Measurements from ENCODE around the gene PYCR2. TPM values are rescaled to one million over a fixed set of nuclear protein-coding genes. Genes with fewer than 3 reads are reported as not detected.
"Not testable (repeated sequence)": the region's sequence is repeated elsewhere in the genome, so short reads cannot be mapped to it uniquely, and the experiment has no call there.

Gene PYCR2
- total and polyA plus RNA-seq, 10 of the 15 experiments (the other 5 are each of a cell fraction or from before 2014, with no cell fraction given): 1.7 to 81.8 (median 54.9) TPM

- no peak for TF ChIP-seq SREBF1 (IDR thresholded peaks at IDR 0.05; ENCODE audit: low read length)
- TF ChIP-seq YBX1 (IDR thresholded peaks at IDR 0.05): no peak
- TF ChIP-seq POLR2AphosphoS5 (IDR thresholded peaks at IDR 0.05; ENCODE audit: low read length): no peak
- no peak for TF ChIP-seq RCOR1 (conservative IDR thresholded peaks at IDR 0.05; ENCODE audit: low read depth, low read length)
Observed at GRCh38 chr1:225937048-225937968, 13.3 kb upstream of the PYCR2 start (continued).

- intact Hi-C loops (cut with micrococcal nuclease; ENCODE audit: unreplicated experiment): no loop called here
- WGBS (ENCODE audit: insufficient coverage, insufficient replicate concordance, low lambda C conversion rate, missing lambda C conversion rate): 28% methylated on average over 3 of the region's 3 CpGs
- FAIRE-seq: no peak
- Histone ChIP-seq H3K79me2 (ENCODE audit: control insufficient read depth, insufficient read depth, low read length) (no peaks in the 10 kb centered on the region), H3K4me1 (ENCODE audit: control insufficient read depth, insufficient read depth, low read length) (peaks cover under 1% of the 10 kb centered on the region), H3K27ac (ENCODE audit: control insufficient read depth, insufficient read depth) (no peak overlapping the region), H3K4me2 (ENCODE audit: control insufficient read depth, insufficient read depth) (no peak overlapping the region), H2AFZ (ENCODE audit: control insufficient read depth, low read depth, low read length) (no peak overlapping the region), H3K9me3 (replicated peaks; ENCODE audit: control insufficient read depth, insufficient read depth, low read length) (no peaks in the 10 kb centered on the region), H3K9ac (ENCODE audit: control insufficient read depth, insufficient read depth, low read length) (no peak overlapping the region), H3K4me3 (no peak overlapping the region), H3K36me3 (ENCODE audit: control insufficient read depth in 2 of 2, insufficient read depth in 2 of 2, low read length in 1 of 2) (no peaks in the 10 kb centered on the region), H4K20me1 (ENCODE audit: control insufficient read depth, insufficient read depth) (no peaks in the 10 kb centered on the region), H3K27me3 (replicated peaks in 1 of 2; ENCODE audit: control insufficient read depth in 2 of 2, insufficient read depth in 2 of 2, low read length in 1 of 2) (no peaks in the 10 kb centered on the region)
- in situ Hi-C loops (cut with MboI): no loop called here
- TF ChIP-seq KLF5 (IDR thresholded peaks at IDR 0.05; ENCODE audit: partially characterized antibody) (no peak), MEF2B (IDR thresholded peaks at IDR 0.05; ENCODE audit: partially characterized antibody, poor library complexity, severe bottlenecking) (no peak), GATAD2B (conservative IDR thresholded peaks at IDR 0.05; ENCODE audit: low read depth) (no peak), HCFC1 (IDR thresholded peaks at IDR 0.05; ENCODE audit: low read length) (no peak), POLR2AphosphoS5 (IDR thresholded peaks at IDR 0.05; ENCODE audit: low read length) (no peak), BMI1 (IDR thresholded peaks at IDR 0.05; ENCODE audit: borderline replicate concordance) (no peak), DPF2 (IDR thresholded peaks at IDR 0.05) (no peak)
- no peak for DNase-seq (ENCODE audit: low read depth, low spot score)
- ChIA-PET SMC1A (ENCODE audit: uncharacterized antibody, unreplicated experiment) (interaction anchor here (1.2 kb wide), 1 partner anchor 9 kb away, joined by 3 read pairs; no protein-coding TSS in a partner anchor), POLR2A (no interaction called here), RAD21 (ENCODE audit: unreplicated experiment) (interaction anchor here (0.6 kb wide), 1 partner anchor 803 kb away, joined by 3 read pairs; no protein-coding TSS in a partner anchor), CTCF (interaction anchor here (1.9 kb wide), 1 partner anchor 26 kb away, joined by 8 read pairs; no protein-coding TSS in a partner anchor)
- ATAC-seq: no peak
- BruUV-seq (replicated peaks): no TSS peak
Observed at GRCh38 chr1:225936523-225936922, 12.5 kb upstream of the PYCR2 start.

GRCh38 chr1:225936086-225936485 is 12.0 kb upstream of the PYCR2 start:
- H3K27ac ChIP-seq (ENCODE audit: control insufficient read depth, insufficient read depth); H3K4me3 ChIP-seq; H3K4me1 ChIP-seq (ENCODE audit: control insufficient read depth, insufficient read depth, low read length); H3K79me2 ChIP-seq (ENCODE audit: control insufficient read depth, insufficient read depth, low read length); CTCF ChIA-PET; BruUV-seq (replicated peaks); H3K9ac ChIP-seq (ENCODE audit: control insufficient read depth, insufficient read depth, low read length); RAD21 ChIA-PET (ENCODE audit: unreplicated experiment); H4K20me1 ChIP-seq (ENCODE audit: control insufficient read depth, insufficient read depth); intact Hi-C loops (cut with micrococcal nuclease; ENCODE audit: unreplicated experiment); H3K27me3 ChIP-seq (replicated peaks in 1 of 2; ENCODE audit: control insufficient read depth in 2 of 2, insufficient read depth in 2 of 2, low read length in 1 of 2); H2AFZ ChIP-seq (ENCODE audit: control insufficient read depth, low read depth, low read length); FAIRE-seq; in situ Hi-C loops (cut with MboI); H3K36me3 ChIP-seq (ENCODE audit: control insufficient read depth in 2 of 2, insufficient read depth in 2 of 2, low read length in 1 of 2); H3K9me3 ChIP-seq (replicated peaks; ENCODE audit: control insufficient read depth, insufficient read depth, low read length); POLR2A ChIA-PET; H3K4me2 ChIP-seq (ENCODE audit: control insufficient read depth, insufficient read depth); ATAC-seq; DNase-seq (ENCODE audit: low read depth, low spot score): not testable (repeated sequence)
- WGBS (ENCODE audit: insufficient coverage, insufficient replicate concordance, low lambda C conversion rate, missing lambda C conversion rate): 40% methylated on average over 7 of the region's 8 CpGs
- SMC1A ChIA-PET (ENCODE audit: uncharacterized antibody, unreplicated experiment): interaction anchor here (1.2 kb wide), 1 partner anchor 10 kb away, joined by 3 read pairs; no protein-coding TSS in a partner anchor
